Type B pancreatic cell (in vitro differentiated cells): Measurements from ENCODE around the gene ZNF148. TPM values are rescaled to one million over a fixed set of nuclear protein-coding genes. Genes with fewer than 3 reads are reported as not detected.

Experiments
- DNase-seq: peaks from one replicate; pipeline ENCODE4 v3.0.0; 2021; ENCODE audit warnings: mixed read lengths; ENCODE audit not compliant: unreplicated experiment; ENCODE audit errors: extremely low spot score
- H3K27ac Mint-ChIP-seq: 2 replicates; pipeline ENCODE4 v1.8.0; 2021; ENCODE audit warnings: mild to moderate bottlenecking, mixed read lengths
- H3K27me3 Mint-ChIP-seq: 2 replicates; pipeline ENCODE4 v1.8.0; 2021; ENCODE audit warnings: mixed read lengths
- H3K36me3 Mint-ChIP-seq: 2 replicates; pipeline ENCODE4 v1.8.0; 2021; ENCODE audit warnings: mixed read lengths
- H3K4me1 Mint-ChIP-seq: one replicate; pipeline ENCODE4 v1.8.0; 2021; ENCODE audit warnings: mixed read lengths; ENCODE audit not compliant: unreplicated experiment
- H3K4me3 Mint-ChIP-seq: 2 replicates; pipeline ENCODE4 v1.8.0; 2021; ENCODE audit warnings: mild to moderate bottlenecking, mixed read lengths
- H3K9me3 Mint-ChIP-seq: 2 replicates; pipeline ENCODE4 v1.8.0; 2021; ENCODE audit warnings: mixed read lengths
- total RNA-seq: library from RNA; stranded (reverse); gene quantifications from 2 replicates; pipeline ENCODE4 v1.2.1, GENCODE V29; 2021; ENCODE audit warnings: low replicate concordance
- TF ChIP-seq, protein P1 (sequence below): fragments of 200-600 bp; sonication (generic); conservative IDR thresholded peaks from 2 replicates; pipeline ENCODE4 v1.5.0; 2021; ENCODE audit warnings: antibody characterized with exemption, mild to moderate bottlenecking

Gene ZNF148
- total RNA-seq, 1 donor from 2014 or later: 46.4 TPM

GRCh38 chr3:125280668-125281361 lies 94.3 kb downstream of the ZNF148 start:
- no peak overlapping the region for H3K27ac Mint-ChIP-seq
- TF ChIP-seq, protein P1, sequence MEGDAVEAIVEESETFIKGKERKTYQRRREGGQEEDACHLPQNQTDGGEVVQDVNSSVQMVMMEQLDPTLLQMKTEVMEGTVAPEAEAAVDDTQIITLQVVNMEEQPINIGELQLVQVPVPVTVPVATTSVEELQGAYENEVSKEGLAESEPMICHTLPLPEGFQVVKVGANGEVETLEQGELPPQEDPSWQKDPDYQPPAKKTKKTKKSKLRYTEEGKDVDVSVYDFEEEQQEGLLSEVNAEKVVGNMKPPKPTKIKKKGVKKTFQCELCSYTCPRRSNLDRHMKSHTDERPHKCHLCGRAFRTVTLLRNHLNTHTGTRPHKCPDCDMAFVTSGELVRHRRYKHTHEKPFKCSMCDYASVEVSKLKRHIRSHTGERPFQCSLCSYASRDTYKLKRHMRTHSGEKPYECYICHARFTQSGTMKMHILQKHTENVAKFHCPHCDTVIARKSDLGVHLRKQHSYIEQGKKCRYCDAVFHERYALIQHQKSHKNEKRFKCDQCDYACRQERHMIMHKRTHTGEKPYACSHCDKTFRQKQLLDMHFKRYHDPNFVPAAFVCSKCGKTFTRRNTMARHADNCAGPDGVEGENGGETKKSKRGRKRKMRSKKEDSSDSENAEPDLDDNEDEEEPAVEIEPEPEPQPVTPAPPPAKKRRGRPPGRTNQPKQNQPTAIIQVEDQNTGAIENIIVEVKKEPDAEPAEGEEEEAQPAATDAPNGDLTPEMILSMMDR: no peak
- peaks cover 20% of the 10 kb centered on the region for H3K36me3 Mint-ChIP-seq
- DNase-seq: no peak
- no peaks in the 10 kb centered on the region for H3K27me3 Mint-ChIP-seq
- H3K9me3 Mint-ChIP-seq: no peaks in the 10 kb centered on the region
- H3K4me3 Mint-ChIP-seq: no peak overlapping the region
- H3K4me1 Mint-ChIP-seq: peaks cover 15% of the 10 kb centered on the region

- TF ChIP-seq, protein P1: no peak
- Mint-ChIP-seq H3K4me1 (peaks cover 11% of the 10 kb centered on the region), H3K27me3 (no peaks in the 10 kb centered on the region), H3K27ac (peak overlapping the region; percentile 11), H3K36me3 (peaks cover 24% of the 10 kb centered on the region), H3K9me3 (no peaks in the 10 kb centered on the region), H3K4me3 (no peak overlapping the region)
- DNase-seq: no peak
Measured at GRCh38 chr3:125278155-125278554, 97.0 kb downstream of the ZNF148 start.

GRCh38 chr3:125271127-125271526 lies 104.0 kb downstream of the ZNF148 start:
- Mint-ChIP-seq H3K27ac (no peak overlapping the region), H3K4me1 (no peaks in the 10 kb centered on the region), H3K36me3 (peaks cover 49% of the 10 kb centered on the region), H3K4me3 (no peak overlapping the region), H3K9me3 (peaks cover 9% of the 10 kb centered on the region), H3K27me3 (no peaks in the 10 kb centered on the region)
- DNase-seq: no peak
- TF ChIP-seq, protein P1: no peak

DNA sequence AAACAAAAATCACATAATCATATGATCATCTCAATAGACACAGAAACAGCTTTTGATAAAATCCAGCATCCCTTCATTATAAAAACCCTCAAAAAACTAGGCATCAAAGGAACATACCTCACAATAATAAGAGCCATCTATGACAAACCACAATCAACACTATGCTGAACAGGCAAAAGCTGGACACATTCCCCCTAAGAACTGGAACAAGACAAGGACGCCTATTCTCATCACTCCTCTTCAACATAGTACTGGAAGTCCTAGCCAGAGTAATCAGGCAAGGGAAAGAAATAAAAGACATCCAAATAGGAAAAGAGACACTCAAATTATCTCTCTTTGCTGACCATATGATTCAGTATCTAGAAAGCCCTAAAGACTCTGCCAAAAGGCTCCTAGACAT lies 107.7 kb downstream of the ZNF148 start:
- Mint-ChIP-seq H3K4me1 (no peaks in the 10 kb centered on the region), H3K27me3 (no peaks in the 10 kb centered on the region), H3K27ac (no peak overlapping the region), H3K36me3 (peaks cover 55% of the 10 kb centered on the region), H3K9me3 (peaks cover 9% of the 10 kb centered on the region), H3K4me3 (no peak overlapping the region)
- DNase-seq: no peak
- TF ChIP-seq, protein P1: no peak

DNA sequence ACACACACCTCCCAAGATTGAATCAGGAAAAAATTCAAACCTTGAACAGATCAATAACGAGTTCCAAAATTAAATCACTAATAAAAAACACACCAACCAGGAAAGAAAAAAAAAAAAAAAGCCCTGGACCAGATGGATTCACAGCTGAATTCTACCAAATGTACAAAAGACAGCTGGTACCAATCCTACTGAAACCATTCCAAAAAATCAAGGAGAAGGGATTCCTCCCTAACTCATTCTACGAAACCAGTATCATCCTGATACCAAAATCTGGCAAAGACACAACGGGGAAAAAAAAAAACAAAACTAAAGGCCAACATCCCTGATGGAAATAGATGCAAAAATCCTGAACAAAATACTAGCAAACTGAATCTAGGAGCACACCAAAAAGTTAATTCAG lies 108.2 kb downstream of the ZNF148 start:
- H3K4me1 Mint-ChIP-seq: no peaks in the 10 kb centered on the region
- H3K27me3 Mint-ChIP-seq: no peaks in the 10 kb centered on the region
- no peak overlapping the region for H3K4me3 Mint-ChIP-seq
- no peak overlapping the region for H3K27ac Mint-ChIP-seq
- DNase-seq: no peak
- H3K9me3 Mint-ChIP-seq: peaks cover 9% of the 10 kb centered on the region
- TF ChIP-seq, protein P1: no peak
- peaks cover 53% of the 10 kb centered on the region for H3K36me3 Mint-ChIP-seq
